Tibial nerve (tissue), 4 donors: ENCODE results near the gene RPS6KA5.

Experiments used
- CTCF ChIP-seq, 5 experiments: fragments of 200-600 bp in 3 of 5; fragments of 450-650 bp in 2 of 5; sonication (generic) in 3 of 5; IDR thresholded peaks; one replicate each; pipeline ENCODE4 v1.5.1; 2016 to 2019; ENCODE audit warnings: antibody characterized with exemption in 5 of 5, mild to moderate bottlenecking in 3 of 5, moderate library complexity in 2 of 5
- EP300 ChIP-seq, 2 donors: sonication (generic); formaldehyde crosslinking; IDR thresholded peaks; one replicate each; pipeline ENCODE4 v1.6.1; 2017; ENCODE audit warnings: antibody characterized with exemption in 2 of 2, mild to moderate bottlenecking in 1 of 2
- POLR2A ChIP-seq, 2 donors: fragments of 450-650 bp; IDR thresholded peaks; one replicate each; pipeline ENCODE4 v1.6.1; 2017; ENCODE audit warnings: antibody characterized with exemption in 2 of 2, mild to moderate bottlenecking in 2 of 2, moderate library complexity in 2 of 2

- no peak for TF ChIP-seq POLR2A (IDR thresholded peaks at IDR 0.05)
- TF ChIP-seq CTCF (IDR thresholded peaks at IDR 0.05): peak in 1 of 5 experiments; percentile 15
- TF ChIP-seq EP300 (IDR thresholded peaks at IDR 0.05): no peak
Observed at GRCh38 chr14:90816681-90817436, 243.6 kb downstream of the RPS6KA5 start.
